GM08714 (cell line): ENCODE measurements around the gene MYBPC2.

Experiments used
- H3K4me3 ChIP-seq: fragments of 200-500 bp; sonication (Bioruptor generic); 2 replicates; pipeline ENCODE4 v1.5.1; 2014; ENCODE audit warnings: mild to moderate bottlenecking, low read length, inconsistent platforms
- ZNF274 ChIP-seq: IDR thresholded peaks from 2 replicates; pipeline ENCODE4 v1.6.1; 2012; ENCODE audit warnings: mild to moderate bottlenecking, low read depth, low read length

Gene MYBPC2

GRCh38 chr19:50417111-50418081, 15.3 kb upstream of the MYBPC2 start:
- H3K4me3 ChIP-seq: no peak overlapping the region; the same call in 1 of the 2 replicates
- TF ChIP-seq ZNF274: no peak

GRCh38 chr19:50418176-50419021, 14.3 kb upstream of the MYBPC2 start, which contains the start of gene SPIB:
TSS of gene SPIB (plus strand) at chr19:50418938. CDS start at chr19:50418963, 25 bp downstream.
- peak within 1 kb of the TSS; percentile 54; the same call in 1 of the 2 replicates for H3K4me3 ChIP-seq
- no peak for TF ChIP-seq ZNF274

GRCh38 chr19:50419022-50419579, 13.6 kb upstream of the MYBPC2 start:
- TF ChIP-seq ZNF274: no peak
- H3K4me3 ChIP-seq: peak overlapping the region; percentile 54; the same call in 1 of the 2 replicates

GRCh38 chr19:50419580-50420035, 13.1 kb upstream of the MYBPC2 start:
- no peak for TF ChIP-seq ZNF274
- peak overlapping the region; percentile 54; the same call in 1 of the 2 replicates for H3K4me3 ChIP-seq

GRCh38 chr19:50420127-50420526, 12.6 kb upstream of the MYBPC2 start:
- H3K4me3 ChIP-seq: peak overlapping the region; percentile 54; the same call in 1 of the 2 replicates
- no peak for TF ChIP-seq ZNF274

GRCh38 chr19:50420808-50421207, 11.9 kb upstream of the MYBPC2 start:
- no peak for TF ChIP-seq ZNF274
- H3K4me3 ChIP-seq: no peak overlapping the region; the same call in 1 of the 2 replicates

- no peak overlapping the region for H3K4me3 ChIP-seq
- no peak for TF ChIP-seq ZNF274
Measured at GRCh38 chr19:50422397-50423278, 10.1 kb upstream of the MYBPC2 start.

GRCh38 chr19:50423279-50424113, 9.2 kb upstream of the MYBPC2 start:
- H3K4me3 ChIP-seq: no peak overlapping the region
- no peak for TF ChIP-seq ZNF274

GRCh38 chr19:50425581-50425980, 7.1 kb upstream of the MYBPC2 start:
- no peak for TF ChIP-seq ZNF274
- H3K4me3 ChIP-seq: no peak overlapping the region

GRCh38 chr19:50427318-50427925, 5.3 kb upstream of the MYBPC2 start:
- TF ChIP-seq ZNF274: no peak
- H3K4me3 ChIP-seq: no peak overlapping the region

- H3K4me3 ChIP-seq: no peak overlapping the region
- TF ChIP-seq ZNF274: no peak
Measured at GRCh38 chr19:50427997-50428425, 4.7 kb upstream of the MYBPC2 start.
